H1 (cell line): ENCODE results near the gene SH3BP5. TPM values are rescaled to one million over a fixed set of nuclear protein-coding genes. Genes with fewer than 3 reads are reported as not detected.

ENCODE experiments used
- CTCF ChIA-PET: fragments of 300-600 bp; sonication (Branson Sonifier 250); formaldehyde crosslinking; loops from one replicate; lab custom pipeline; 2021; ENCODE audit not compliant: partially characterized antibody; lab: Charles Lee
- POLR2A ChIA-PET: fragments of 300-600 bp; sonication (Branson Sonifier 250); formaldehyde crosslinking; loops from one replicate; lab custom pipeline; 2021; ENCODE audit warnings: inconsistent platforms; ENCODE audit not compliant: partially characterized antibody; lab: Charles Lee
- DNase-seq, 2 experiments: peaks; one replicate each; pipeline versions ENCODE4 v3.0.0 to v3.0.0-alpha.2; 2010 to 2022; ENCODE audit warnings: low spot score in 2 of 2, low read depth in 1 of 2, mixed read lengths in 1 of 2
- FAIRE-seq: peaks from 2 replicates; lab custom pipeline; 2011; peaks lifted over from hg19 to GRCh38; lab: Jason Lieb, UNC
- H2AFZ ChIP-seq: 2 replicates; pipeline ENCODE4 v1.8.1; 2012; ENCODE audit warnings: low read length, inconsistent platforms
- H2AK5ac ChIP-seq: 2 replicates; pipeline ENCODE4 v1.6.1; 2013; ENCODE audit warnings: low read depth, low read length
- H2BK120ac ChIP-seq: replicated peaks from 2 replicates; pipeline ENCODE3; 2013; ENCODE audit warnings: low read depth, low read length, inconsistent platforms
- H2BK12ac ChIP-seq: 2 replicates; pipeline ENCODE4 v1.6.1; 2013; ENCODE audit warnings: low read depth, low read length
- H2BK15ac ChIP-seq: 2 replicates; pipeline ENCODE4 v1.6.1; 2013; ENCODE audit warnings: low read length
- H2BK20ac ChIP-seq: 2 replicates; pipeline ENCODE4 v1.6.1; 2013; ENCODE audit warnings: low read length
- H2BK5ac ChIP-seq: 2 replicates; pipeline ENCODE4 v1.6.1; 2013; ENCODE audit warnings: low read depth, low read length
- H3K14ac ChIP-seq: 2 replicates; pipeline ENCODE4 v1.6.1; 2013; ENCODE audit warnings: inconsistent platforms; ENCODE audit not compliant: insufficient read length
- H3K18ac ChIP-seq: 2 replicates; pipeline ENCODE4 v1.6.1; 2013; ENCODE audit warnings: low read length; ENCODE audit errors: extremely low read depth
- H3K23ac ChIP-seq: 2 replicates; pipeline ENCODE4 v1.6.1; 2013; ENCODE audit warnings: inconsistent platforms; ENCODE audit not compliant: insufficient read length
- H3K23me2 ChIP-seq: 2 replicates; pipeline ENCODE4 v1.6.1; 2013; ENCODE audit warnings: low read depth, low read length
- H3K27ac ChIP-seq: 2 replicates; pipeline ENCODE4 v1.6.1; 2011; ENCODE audit warnings: low read depth, low read length, inconsistent platforms
- H3K27me3 ChIP-seq, 4 experiments: replicated peaks in 1 of 4; 1 replicate in 1 of 4; 2 replicates in 3 of 4; pipeline versions ENCODE4 v1.6.1 to v1.8.1; 2011 to 2013; ENCODE audit warnings: low read length in 3 of 4, mild to moderate bottlenecking in 3 of 4, inconsistent platforms in 2 of 4, mixed read lengths in 2 of 4, moderate library complexity in 1 of 4; ENCODE audit not compliant: control insufficient read depth in 3 of 4, insufficient read depth in 3 of 4; ENCODE audit errors: extremely low read depth in 1 of 4
- H3K36me3 ChIP-seq, 4 experiments: 2 replicates each; pipeline versions ENCODE4 v1.6.1 to v1.8.1; 2011 to 2013; ENCODE audit warnings: mild to moderate bottlenecking in 4 of 4, low read length in 3 of 4, moderate library complexity in 2 of 4, control low read depth in 1 of 4, inconsistent platforms in 1 of 4; ENCODE audit not compliant: insufficient read depth in 4 of 4, control insufficient read depth in 2 of 4
- H3K4ac ChIP-seq: replicated peaks from 2 replicates; pipeline ENCODE3; 2013; ENCODE audit warnings: low read length, low read depth, mixed read lengths, inconsistent platforms; ENCODE audit not compliant: insufficient read length
- H3K4me1 ChIP-seq, 4 experiments: replicated peaks in 1 of 4; 1 replicate in 1 of 4; 2 replicates in 3 of 4; pipeline versions ENCODE4 v1.6.1 to v1.8.1; 2011 to 2013; ENCODE audit warnings: low read length in 3 of 4, inconsistent platforms in 2 of 4, mixed read lengths in 1 of 4; ENCODE audit not compliant: insufficient read depth in 4 of 4, control insufficient read depth in 3 of 4
- H3K4me2 ChIP-seq, 2 experiments: 2 replicates each; pipeline versions ENCODE4 v1.6.1 to v1.8.1; 2011 to 2013; ENCODE audit warnings: low read depth in 2 of 2, low read length in 2 of 2, control low read depth in 1 of 2, inconsistent platforms in 1 of 2, mild to moderate bottlenecking in 1 of 2; ENCODE audit not compliant: insufficient read depth in 1 of 2
- H3K4me3 ChIP-seq, 4 experiments: fragments of 200-600, 300-600 bp in 1 of 4; sonication (generic), shearing (Covaris generic), sonication (Bioruptor Twin) in 1 of 4; 2 replicates each; pipeline versions ENCODE4 v1.5.1 to v1.8.1; 2011 to 2016; ENCODE audit warnings: low read length in 4 of 4, low read depth in 3 of 4, control low read depth in 2 of 4, inconsistent platforms in 2 of 4, mild to moderate bottlenecking in 2 of 4, mixed read lengths in 1 of 4, moderate library complexity in 1 of 4; ENCODE audit not compliant: insufficient read depth in 2 of 4; ENCODE audit errors: extremely low read depth in 1 of 4
- H3K56ac ChIP-seq: replicated peaks from 2 replicates; pipeline ENCODE3; 2013; ENCODE audit warnings: low read depth, mild to moderate bottlenecking, mixed read lengths, low read length, inconsistent platforms; ENCODE audit not compliant: insufficient read length
- H3K79me1 ChIP-seq: 2 replicates; pipeline ENCODE4 v1.6.1; 2013; ENCODE audit warnings: low read depth, low read length, control low read depth
- H3K79me2 ChIP-seq, 2 experiments: 2 replicates each; pipeline versions ENCODE4 v1.6.1 to v1.8.1; 2012 to 2013; ENCODE audit warnings: low read length in 2 of 2, mild to moderate bottlenecking in 2 of 2, inconsistent platforms in 1 of 2; ENCODE audit not compliant: insufficient read depth in 2 of 2, control insufficient read depth in 1 of 2
- H3K9ac ChIP-seq, 4 experiments: replicated peaks in 1 of 4; 1 replicate in 1 of 4; 2 replicates in 3 of 4; pipeline versions ENCODE4 v1.6.1 to v1.8.1; 2011 to 2013; ENCODE audit warnings: low read depth in 3 of 4, low read length in 3 of 4, control low read depth in 2 of 4, mild to moderate bottlenecking in 2 of 4, moderate library complexity in 2 of 4, inconsistent platforms in 1 of 4; ENCODE audit errors: extremely low read depth in 1 of 4
- H3K9me3 ChIP-seq, 2 experiments: 2 replicates each; pipeline versions ENCODE4 v1.6.1 to v1.8.1; 2012 to 2013; ENCODE audit warnings: mild to moderate bottlenecking in 2 of 2, moderate library complexity in 2 of 2, control low read depth in 1 of 2, inconsistent platforms in 1 of 2, low read depth in 1 of 2, low read length in 1 of 2, mixed read lengths in 1 of 2; ENCODE audit not compliant: insufficient read depth in 2 of 2
- H4K20me1 ChIP-seq, 2 experiments: replicated peaks in 1 of 2; 2 replicates each; pipeline versions ENCODE3 to v1.8.1; 2011 to 2013; ENCODE audit warnings: inconsistent platforms in 2 of 2, low read length in 2 of 2, mild to moderate bottlenecking in 1 of 2; ENCODE audit not compliant: insufficient read depth in 2 of 2, control insufficient read depth in 1 of 2
- H4K5ac ChIP-seq: 2 replicates; pipeline ENCODE4 v1.6.1; 2013; ENCODE audit warnings: low read length, low read depth, mixed read lengths, inconsistent platforms; ENCODE audit not compliant: insufficient read length
- H4K8ac ChIP-seq: 2 replicates; pipeline ENCODE4 v1.8.0; 2013; ENCODE audit warnings: mild to moderate bottlenecking, moderate library complexity, low read length, inconsistent platforms; ENCODE audit not compliant: insufficient read depth; ENCODE audit errors: extremely low read depth
- H4K91ac ChIP-seq: replicated peaks from 2 replicates; pipeline ENCODE3; 2013; ENCODE audit warnings: low read length, mixed read lengths, inconsistent platforms; ENCODE audit not compliant: insufficient read length
- CBX5 ChIP-seq: fragments of 300-800, 300-1000 bp; sonication (generic); IDR thresholded peaks from 2 replicates; pipeline ENCODE4 v1.7.1; 2016; ENCODE audit warnings: antibody characterized with exemption, low read length, low read depth
- CBX8 ChIP-seq: fragments of 300-800, 300-1000 bp; sonication (generic); IDR thresholded peaks from 2 replicates; pipeline ENCODE4 v1.7.1; 2016; ENCODE audit warnings: low read depth, low read length, borderline replicate concordance
- CTBP2 ChIP-seq: IDR thresholded peaks from 2 replicates; pipeline ENCODE4 v1.7.0; 2011; ENCODE audit warnings: borderline replicate concordance, mild to moderate bottlenecking, moderate library complexity, mixed read lengths, low read length; ENCODE audit not compliant: insufficient read depth, insufficient read length
- GABPA ChIP-seq: IDR thresholded peaks from 2 replicates; pipeline ENCODE4 v1.6.1; 2011; ENCODE audit warnings: mild to moderate bottlenecking, low read length, moderate library complexity, borderline replicate concordance; ENCODE audit not compliant: insufficient read depth
- GTF2F1 ChIP-seq: IDR thresholded peaks from 2 replicates; pipeline ENCODE4 v1.6.1; 2012; ENCODE audit warnings: low read depth, low read length, improper control_type of control experiment, borderline replicate concordance
- TAF7 ChIP-seq: optimal IDR thresholded peaks from 2 replicates; pipeline ENCODE3; 2011; ENCODE audit warnings: low read depth, mild to moderate bottlenecking, inconsistent platforms, low read length, moderate library complexity, borderline replicate concordance
- TBP ChIP-seq: IDR thresholded peaks from 2 replicates; pipeline ENCODE4 v1.6.1; 2011; ENCODE audit warnings: low read depth, low read length, improper control_type of control experiment
- TEAD4 ChIP-seq: IDR thresholded peaks from 2 replicates; pipeline ENCODE4 v1.6.1; 2012; ENCODE audit warnings: low read depth, low read length, inconsistent platforms, mixed read lengths
- WGBS, 2 experiments: shearing (Covaris generic) in 1 of 2; methylation state at CpG; one replicate each; pipeline versions ENCODE4 v1.1.6 to v1.1.7; 2013 to 2015; ENCODE audit warnings: low lambda C conversion rate in 2 of 2, mixed read lengths in 2 of 2, inconsistent platforms in 1 of 2, low coverage in 1 of 2, missing lambda C conversion rate in 1 of 2; ENCODE audit not compliant: insufficient replicate concordance in 2 of 2, insufficient coverage in 1 of 2, insufficient read length in 1 of 2; ENCODE audit errors: extremely low coverage in 1 of 2, missing lambda C conversion rate in 1 of 2; 5-methylcytosine and 5-hydroxymethylcytosine counted together
- polyA plus RNA-seq, 7 experiments: library from polyadenylated mRNA; depleted of rRNA in 3 of 7; stranded (reverse) in 5 of 7; unstranded in 2 of 7; fragments of >200 nt in 5 of 7; fragments of 200-250 nt in 2 of 7; gene quantifications; 1 replicate in 5 of 7; 2 replicates in 1 of 7; 4 replicates in 1 of 7; pipeline versions ENCODE4 v1.2.1 to v1.2.3, GENCODE V29; 2011 to 2013; ENCODE audit warnings: missing spikeins in 2 of 7, mixed read lengths in 2 of 7
- total RNA-seq: library from RNA; stranded (reverse); fragmentation: NEBNext Ultra II Directional; extraction: Animal tissue kit (Norgen Biotek cat#: 25700); gene quantifications from 2 replicates; pipeline ENCODE4 v1.2.1, GENCODE V29; 2021
- TF ChIP-seq, protein P1 (sequence below), 3 experiments: IDR thresholded peaks; 1 replicate in 2 of 3; 2 replicates in 1 of 3; pipeline versions ENCODE4 v1.5.1 to v1.6.1; 2011; ENCODE audit warnings: low read length in 3 of 3, mild to moderate bottlenecking in 3 of 3, inconsistent platforms in 2 of 3, low read depth in 1 of 3, moderate library complexity in 1 of 3; ENCODE audit not compliant: insufficient read depth in 1 of 3; ENCODE audit errors: control extremely low read depth in 1 of 3

The SH3BP5 gene
- total and polyA plus RNA-seq, 2 of the 8 experiments (the other 6 are each of a cell fraction or from before 2014, with no cell fraction given): 7.1 to 9.7 TPM

- Histone ChIP-seq H3K4me1 (no peaks in the 10 kb centered on the region), H2BK5ac (no peak overlapping the region), H2BK120ac (no peak overlapping the region), H3K79me1 (no peaks in the 10 kb centered on the region; the same call in 1 of the 2 replicates), H4K91ac (no peak overlapping the region), H3K9me3 (no peaks in the 10 kb centered on the region), H3K4me3 (no peak overlapping the region), H4K20me1 (no peaks in the 10 kb centered on the region), H3K4me2 (no peak overlapping the region), H4K5ac (no peak overlapping the region), H3K56ac (no peak overlapping the region), H2BK20ac (no peak overlapping the region), H2AK5ac (no peak overlapping the region), H4K8ac (no peak overlapping the region), H3K9ac (no peak overlapping the region), H3K36me3 (no peaks in the 10 kb centered on the region; a peak in 2 of 8 replicates), H3K23ac (no peak overlapping the region), H3K79me2 (no peaks in the 10 kb centered on the region), H2AFZ (no peak overlapping the region), H3K27me3 (no peaks in the 10 kb centered on the region), H3K27ac (no peak overlapping the region), H3K4ac (no peak overlapping the region), H3K14ac (no peak overlapping the region), H3K23me2 (no peaks in the 10 kb centered on the region), H2BK15ac (no peak overlapping the region), H2BK12ac (no peak overlapping the region), H3K18ac (no peak overlapping the region)
- POLR2A ChIA-PET: no interaction called here
- CTCF ChIA-PET: interaction anchor here (0.8 to 15.5 kb wide), 4 partner anchors 9 to 149 kb away, joined by 3 to 227 read pairs (median 92); no protein-coding TSS in a partner anchor
- DNase-seq (no peak), FAIRE-seq (no peak)
- 87% methylated on average over 4 of the region's 4 CpGs; no CpG with 5 or more reads in 1 of the 2 experiments for WGBS, 2 experiments
- TF ChIP-seq TEAD4: no peak
- no peak for TF ChIP-seq GABPA
- no peak for TF ChIP-seq CBX5
- no peak for TF ChIP-seq TBP
- TF ChIP-seq CBX8: no peak
- TF ChIP-seq TAF7: no peak
- TF ChIP-seq, protein P1, sequence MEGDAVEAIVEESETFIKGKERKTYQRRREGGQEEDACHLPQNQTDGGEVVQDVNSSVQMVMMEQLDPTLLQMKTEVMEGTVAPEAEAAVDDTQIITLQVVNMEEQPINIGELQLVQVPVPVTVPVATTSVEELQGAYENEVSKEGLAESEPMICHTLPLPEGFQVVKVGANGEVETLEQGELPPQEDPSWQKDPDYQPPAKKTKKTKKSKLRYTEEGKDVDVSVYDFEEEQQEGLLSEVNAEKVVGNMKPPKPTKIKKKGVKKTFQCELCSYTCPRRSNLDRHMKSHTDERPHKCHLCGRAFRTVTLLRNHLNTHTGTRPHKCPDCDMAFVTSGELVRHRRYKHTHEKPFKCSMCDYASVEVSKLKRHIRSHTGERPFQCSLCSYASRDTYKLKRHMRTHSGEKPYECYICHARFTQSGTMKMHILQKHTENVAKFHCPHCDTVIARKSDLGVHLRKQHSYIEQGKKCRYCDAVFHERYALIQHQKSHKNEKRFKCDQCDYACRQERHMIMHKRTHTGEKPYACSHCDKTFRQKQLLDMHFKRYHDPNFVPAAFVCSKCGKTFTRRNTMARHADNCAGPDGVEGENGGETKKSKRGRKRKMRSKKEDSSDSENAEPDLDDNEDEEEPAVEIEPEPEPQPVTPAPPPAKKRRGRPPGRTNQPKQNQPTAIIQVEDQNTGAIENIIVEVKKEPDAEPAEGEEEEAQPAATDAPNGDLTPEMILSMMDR (IDR thresholded peaks at IDR 0.05; ENCODE audit: control extremely low read depth in 1 of 3, insufficient read depth in 1 of 3, low read depth in 1 of 3, low read length in 3 of 3): no peak
- TF ChIP-seq CTBP2: no peak
- TF ChIP-seq GTF2F1: no peak
These were observed 69.3 kb downstream of the SH3BP5 start for GRCh38 chr3:15263120-15263519.
